Fibroblast of mammary gland (primary cell): Measurements from ENCODE around the gene ITGAD.

Experiments
- DNase-seq: peaks from one replicate; pipeline ENCODE4 v3.0.0-alpha.2; 2010; ENCODE audit warnings: low read depth
- H3K4me3 ChIP-seq: 2 replicates; pipeline ENCODE4 v1.5.1; 2011; ENCODE audit warnings: low read depth, mild to moderate bottlenecking, low read length, moderate library complexity; ENCODE audit not compliant: control insufficient read depth
- TF ChIP-seq, protein P1 (sequence below): conservative IDR thresholded peaks from 2 replicates; pipeline ENCODE4 v1.5.1; 2011; ENCODE audit warnings: low read depth, low read length, inconsistent platforms; ENCODE audit not compliant: control insufficient read depth, insufficient read depth

The ITGAD gene

DNA sequence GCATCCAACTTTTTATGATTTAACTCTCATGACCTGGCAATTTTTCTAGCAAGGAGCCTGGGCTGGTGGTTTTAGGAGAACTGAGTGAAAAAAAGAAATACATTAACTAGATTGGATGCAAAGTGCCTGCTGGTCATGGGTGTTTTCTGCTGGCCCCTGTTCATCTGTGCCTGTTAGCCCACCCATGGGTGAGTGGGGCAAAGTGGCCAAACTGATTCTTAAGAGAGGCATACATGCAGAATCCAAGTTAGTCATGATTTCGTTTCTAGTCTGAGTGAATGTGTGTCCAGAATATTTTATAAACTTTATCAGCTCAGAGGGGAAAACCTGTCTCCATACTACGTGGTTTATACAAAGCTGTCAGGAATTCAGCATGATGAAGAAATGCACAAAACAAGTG lies 4.6 kb upstream of the ITGAD start:
- TF ChIP-seq, protein P1, sequence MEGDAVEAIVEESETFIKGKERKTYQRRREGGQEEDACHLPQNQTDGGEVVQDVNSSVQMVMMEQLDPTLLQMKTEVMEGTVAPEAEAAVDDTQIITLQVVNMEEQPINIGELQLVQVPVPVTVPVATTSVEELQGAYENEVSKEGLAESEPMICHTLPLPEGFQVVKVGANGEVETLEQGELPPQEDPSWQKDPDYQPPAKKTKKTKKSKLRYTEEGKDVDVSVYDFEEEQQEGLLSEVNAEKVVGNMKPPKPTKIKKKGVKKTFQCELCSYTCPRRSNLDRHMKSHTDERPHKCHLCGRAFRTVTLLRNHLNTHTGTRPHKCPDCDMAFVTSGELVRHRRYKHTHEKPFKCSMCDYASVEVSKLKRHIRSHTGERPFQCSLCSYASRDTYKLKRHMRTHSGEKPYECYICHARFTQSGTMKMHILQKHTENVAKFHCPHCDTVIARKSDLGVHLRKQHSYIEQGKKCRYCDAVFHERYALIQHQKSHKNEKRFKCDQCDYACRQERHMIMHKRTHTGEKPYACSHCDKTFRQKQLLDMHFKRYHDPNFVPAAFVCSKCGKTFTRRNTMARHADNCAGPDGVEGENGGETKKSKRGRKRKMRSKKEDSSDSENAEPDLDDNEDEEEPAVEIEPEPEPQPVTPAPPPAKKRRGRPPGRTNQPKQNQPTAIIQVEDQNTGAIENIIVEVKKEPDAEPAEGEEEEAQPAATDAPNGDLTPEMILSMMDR: no peak
- no peak overlapping the region for H3K4me3 ChIP-seq
- DNase-seq: no peak

DNA sequence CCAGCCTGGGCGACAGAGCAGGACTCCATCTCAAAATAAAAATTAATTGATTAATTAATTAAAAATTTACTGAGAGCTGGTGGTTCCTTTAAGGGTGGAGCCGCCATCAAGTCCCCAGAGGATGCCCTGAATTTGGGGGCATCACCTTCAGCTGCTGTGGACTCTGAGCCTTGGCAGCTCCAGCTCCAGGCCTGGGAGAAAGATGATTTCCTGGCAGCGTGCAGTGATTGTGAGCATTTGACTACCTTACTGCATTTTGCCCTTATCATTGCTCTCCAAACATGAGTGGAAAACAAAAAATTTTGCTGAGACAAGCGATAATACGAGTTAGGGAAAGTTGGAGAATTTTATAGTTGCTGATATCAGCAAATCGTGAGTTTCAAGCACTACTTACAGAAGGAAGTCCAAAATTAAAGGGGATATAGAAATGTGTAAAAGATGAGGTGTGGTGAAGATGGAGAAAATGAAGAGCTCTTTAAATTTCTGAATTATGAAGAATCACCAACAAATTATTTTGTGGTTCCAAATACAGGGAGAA lies 2.6 kb upstream of the ITGAD start:
- no peak overlapping the region for H3K4me3 ChIP-seq
- TF ChIP-seq, protein P1: no peak
- DNase-seq: no peak

GRCh38 chr16:31395647-31396046 lies 2.5 kb downstream of the ITGAD start:
- no peak for DNase-seq
- no peak overlapping the region for H3K4me3 ChIP-seq
- TF ChIP-seq, protein P1: no peak

GRCh38 chr16:31397096-31397660 lies 4.0 kb downstream of the ITGAD start:
- TF ChIP-seq, protein P1: no peak
- no peak for DNase-seq
- H3K4me3 ChIP-seq: no peak overlapping the region

GRCh38 chr16:31397701-31398100 lies 4.6 kb downstream of the ITGAD start:
- no peak for DNase-seq
- H3K4me3 ChIP-seq: no peak overlapping the region
- TF ChIP-seq, protein P1: no peak

DNA sequence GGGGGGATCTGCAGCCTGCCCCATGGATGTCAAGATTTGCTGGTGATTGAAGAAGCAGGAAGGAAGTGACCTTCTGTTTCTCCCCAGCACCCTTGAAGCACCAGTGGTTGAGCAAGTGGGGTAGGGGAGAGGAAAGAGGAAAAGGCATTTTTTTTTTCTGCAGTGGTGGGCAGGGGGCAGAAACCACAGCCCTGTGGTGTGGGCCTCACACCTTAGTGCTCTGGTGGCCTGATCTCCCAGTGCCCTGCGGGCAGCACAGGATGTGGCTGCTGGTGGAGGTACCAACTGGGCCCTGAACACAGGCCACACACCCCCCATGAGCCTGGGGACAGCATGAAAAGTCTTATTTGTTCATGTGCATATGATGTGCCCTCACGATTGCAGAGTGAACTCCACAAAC lies 7.1 kb downstream of the ITGAD start:
- TF ChIP-seq, protein P1: no peak
- H3K4me3 ChIP-seq: no peak overlapping the region
- no peak for DNase-seq

DNA sequence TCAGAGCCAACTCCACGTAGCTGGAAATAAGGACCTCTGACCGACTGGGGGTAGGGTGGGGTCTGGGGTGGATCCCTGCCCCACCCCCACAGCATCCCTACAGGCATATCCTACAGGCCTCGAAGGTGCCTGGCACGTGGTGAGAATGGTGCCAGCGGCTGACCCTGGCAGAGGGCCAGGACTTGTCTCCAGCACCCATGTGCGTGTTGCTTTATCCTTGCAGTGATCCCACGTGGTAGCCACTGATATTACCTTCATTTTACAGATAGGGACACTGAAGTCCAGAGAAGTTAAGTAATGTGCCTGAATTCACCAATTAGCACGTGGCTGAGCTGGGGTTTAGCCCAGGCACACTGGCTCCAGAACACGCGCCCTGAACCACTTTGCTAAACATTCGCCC lies 8.3 kb downstream of the ITGAD start:
- no peak overlapping the region for H3K4me3 ChIP-seq
- TF ChIP-seq, protein P1: no peak
- DNase-seq: no peak
